ENCODE data around the gene FAM83G.
A peak's percentile ranks its signal among the peaks of the same experiment; 100 is the strongest.
"Not testable (repeated sequence)": the region's sequence is repeated elsewhere in the genome, so short reads cannot be mapped to it uniquely, and the experiment has no call there.

The FAM83G gene

DNA sequence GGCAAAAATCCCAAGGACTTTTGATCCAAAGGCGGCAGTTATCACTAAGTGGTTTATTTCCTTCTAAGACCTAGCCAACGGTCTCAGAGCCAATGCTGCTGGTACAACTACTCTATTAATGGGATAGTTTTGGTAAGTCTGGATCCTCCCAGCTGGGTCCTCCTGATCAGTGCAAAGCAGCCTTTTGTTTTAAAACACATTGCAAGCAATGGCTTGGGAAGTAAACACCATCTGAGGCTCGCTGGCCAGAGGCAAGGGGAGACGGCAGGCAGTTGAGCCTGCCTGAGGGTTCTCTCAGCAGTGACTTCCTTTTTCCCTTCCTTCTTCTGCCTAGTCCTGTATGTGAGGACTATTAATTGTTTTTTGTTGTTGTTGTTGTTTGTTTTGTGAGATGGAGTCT, 54.2 kb downstream of the FAM83G start:
- DNase-seq: no peak

DNA sequence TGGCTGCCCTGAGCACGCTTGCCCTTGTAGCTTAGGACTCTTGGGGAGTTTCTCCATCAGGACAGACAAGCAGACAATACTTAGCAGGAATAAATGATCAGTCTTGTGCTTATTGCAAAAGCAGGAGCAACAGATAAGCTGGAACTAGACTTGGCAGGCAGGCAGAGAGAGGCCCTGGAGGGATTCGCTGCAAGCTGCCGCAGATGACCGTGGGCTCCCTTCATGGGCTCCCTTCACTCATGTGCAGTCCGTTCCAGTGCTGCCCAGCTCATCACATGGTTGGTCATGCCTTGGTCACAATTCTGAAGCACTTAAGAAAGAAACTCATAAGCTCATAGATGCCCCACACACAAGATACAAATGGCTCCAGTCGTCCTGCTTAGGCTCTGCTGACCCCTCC, 55.0 kb downstream of the FAM83G start:
- no peak for DNase-seq

DNA sequence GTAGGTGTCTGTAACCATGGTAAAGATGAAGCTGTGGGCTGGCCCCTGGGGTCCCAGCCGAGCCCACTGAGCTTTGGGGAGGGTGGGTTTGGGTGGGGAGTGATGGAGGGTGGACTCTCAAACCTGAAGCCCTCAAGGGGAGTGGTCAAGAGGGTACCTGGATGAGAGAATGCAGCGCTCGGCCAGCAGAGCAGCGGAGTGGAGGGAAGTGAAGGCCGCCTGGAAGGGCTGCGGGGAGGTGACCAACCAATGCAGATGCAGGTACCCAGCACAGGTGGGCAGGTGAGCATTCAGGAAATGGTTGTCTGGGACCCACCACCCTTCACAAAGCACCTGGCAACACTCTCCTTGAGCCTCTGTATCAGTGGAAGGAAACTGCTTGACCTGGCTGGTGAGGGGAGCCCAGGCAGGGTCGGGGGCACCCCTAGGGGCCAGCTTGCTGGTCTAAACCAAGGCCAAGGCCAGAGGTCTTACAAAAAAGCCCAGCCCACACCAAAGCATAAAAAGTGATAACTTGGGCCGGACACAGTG, 56.0 kb downstream of the FAM83G start:
- DNase-seq: no peak

DNA sequence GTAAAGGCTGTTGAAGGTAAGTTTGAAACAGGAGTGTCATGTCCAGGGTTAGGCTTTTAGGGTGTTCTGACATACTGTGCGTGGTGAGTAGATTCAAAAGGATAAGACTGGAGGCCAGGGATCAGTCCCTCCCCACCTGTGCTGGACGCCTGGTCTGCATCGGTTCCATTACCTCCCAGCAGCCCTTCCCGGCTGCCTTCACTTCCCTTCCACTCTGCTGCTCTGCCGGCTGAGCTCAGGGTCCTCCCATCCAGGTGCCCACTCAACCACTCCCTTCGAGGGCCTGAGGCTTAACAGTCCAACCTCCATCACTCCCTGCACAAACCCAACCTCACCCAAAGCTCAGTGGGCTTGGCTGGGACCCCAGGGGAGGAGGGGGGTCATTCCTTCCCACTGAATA, 56.7 kb downstream of the FAM83G start:
- DNase-seq: no peak

DNA sequence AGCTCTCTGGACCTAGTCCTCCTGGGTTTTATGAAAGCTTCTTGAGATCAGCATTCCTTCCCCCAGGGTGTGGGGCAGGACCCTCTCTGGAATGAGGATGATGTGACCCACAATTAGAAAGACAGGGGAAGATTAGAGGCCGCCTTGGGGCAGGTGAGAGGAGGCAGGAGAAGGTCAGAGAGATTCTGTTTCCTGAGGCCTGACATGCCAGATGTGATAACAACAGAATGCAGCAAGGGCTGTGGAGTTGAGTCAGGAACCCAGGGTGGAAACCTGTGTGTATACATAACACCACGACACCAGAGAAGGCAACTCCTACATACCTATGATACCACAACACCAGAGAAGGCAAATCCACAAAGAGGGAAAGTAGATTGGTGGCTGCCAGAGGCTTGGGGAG, 58.0 kb downstream of the FAM83G start:
- no peak for DNase-seq

DNA sequence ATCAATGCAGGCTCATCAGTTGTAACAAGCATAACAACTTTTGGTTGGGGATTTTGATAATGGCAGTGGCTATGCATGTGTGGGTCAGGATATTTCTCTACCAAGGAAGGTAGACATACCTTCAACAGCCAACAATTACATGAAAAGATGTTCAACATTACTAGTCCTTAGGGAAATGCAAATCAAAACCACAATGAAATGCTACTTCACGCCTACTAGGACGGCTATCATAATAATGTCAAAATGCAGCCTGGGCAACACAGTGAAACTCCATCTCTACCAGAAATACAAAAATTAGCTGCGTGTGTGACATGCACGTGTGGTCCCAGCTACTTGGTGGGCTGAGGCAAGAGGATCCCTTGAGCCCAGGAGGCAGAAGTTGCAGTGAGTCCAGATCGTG, 59.9 kb downstream of the FAM83G start:
- DNase-seq: no peak

DNA sequence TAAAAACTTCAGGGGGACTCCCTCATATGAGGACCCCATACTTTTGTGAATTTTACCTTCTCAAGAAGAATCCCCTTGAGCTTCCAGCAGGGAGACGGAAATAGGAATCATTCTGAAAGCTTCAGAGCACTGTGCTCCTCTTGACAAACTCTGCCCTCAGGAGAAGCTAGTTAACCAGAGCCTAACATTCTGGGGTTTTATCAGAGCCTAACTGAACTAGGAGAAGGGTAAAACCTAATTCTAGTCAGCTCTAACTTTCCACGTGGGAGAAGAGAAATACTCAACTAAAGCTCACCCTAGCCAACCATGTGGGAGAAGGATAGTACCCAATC, 65.9 kb downstream of the FAM83G start:
- DNase-seq: no peak

DNA sequence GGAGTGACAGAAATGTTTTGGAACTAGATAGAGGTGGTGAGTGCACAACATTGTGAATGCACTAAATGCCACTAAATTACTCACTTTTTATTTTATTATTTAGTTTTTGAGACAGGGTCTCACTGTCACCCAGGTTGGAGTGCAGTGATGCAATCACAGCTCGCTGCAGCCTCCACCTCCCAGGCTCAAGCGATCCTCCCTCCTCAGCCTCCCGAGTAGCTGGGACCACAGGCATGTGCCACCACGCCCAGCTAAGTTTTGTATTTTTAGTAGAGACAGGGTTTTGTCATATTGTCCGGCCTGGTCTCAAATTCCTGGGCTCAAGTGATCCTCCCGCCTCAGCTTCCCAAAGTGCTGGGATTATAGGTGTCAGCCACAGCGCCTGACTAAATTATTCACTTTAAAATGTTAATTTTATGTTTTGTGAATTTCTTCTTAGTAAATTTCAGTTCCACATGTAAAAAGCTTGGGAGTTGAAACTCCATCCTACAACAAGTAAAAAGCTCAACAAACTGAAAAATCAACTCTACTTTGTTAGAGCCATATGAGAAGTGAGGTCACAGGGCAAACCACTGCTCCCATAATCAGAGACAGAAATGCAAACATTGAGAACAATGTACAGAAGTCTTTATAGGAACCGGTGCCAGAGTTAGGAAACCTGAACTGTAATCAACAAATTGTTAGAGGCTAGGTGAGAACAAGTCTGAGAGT, 66.4 kb downstream of the FAM83G start:
- no peak for DNase-seq

DNA sequence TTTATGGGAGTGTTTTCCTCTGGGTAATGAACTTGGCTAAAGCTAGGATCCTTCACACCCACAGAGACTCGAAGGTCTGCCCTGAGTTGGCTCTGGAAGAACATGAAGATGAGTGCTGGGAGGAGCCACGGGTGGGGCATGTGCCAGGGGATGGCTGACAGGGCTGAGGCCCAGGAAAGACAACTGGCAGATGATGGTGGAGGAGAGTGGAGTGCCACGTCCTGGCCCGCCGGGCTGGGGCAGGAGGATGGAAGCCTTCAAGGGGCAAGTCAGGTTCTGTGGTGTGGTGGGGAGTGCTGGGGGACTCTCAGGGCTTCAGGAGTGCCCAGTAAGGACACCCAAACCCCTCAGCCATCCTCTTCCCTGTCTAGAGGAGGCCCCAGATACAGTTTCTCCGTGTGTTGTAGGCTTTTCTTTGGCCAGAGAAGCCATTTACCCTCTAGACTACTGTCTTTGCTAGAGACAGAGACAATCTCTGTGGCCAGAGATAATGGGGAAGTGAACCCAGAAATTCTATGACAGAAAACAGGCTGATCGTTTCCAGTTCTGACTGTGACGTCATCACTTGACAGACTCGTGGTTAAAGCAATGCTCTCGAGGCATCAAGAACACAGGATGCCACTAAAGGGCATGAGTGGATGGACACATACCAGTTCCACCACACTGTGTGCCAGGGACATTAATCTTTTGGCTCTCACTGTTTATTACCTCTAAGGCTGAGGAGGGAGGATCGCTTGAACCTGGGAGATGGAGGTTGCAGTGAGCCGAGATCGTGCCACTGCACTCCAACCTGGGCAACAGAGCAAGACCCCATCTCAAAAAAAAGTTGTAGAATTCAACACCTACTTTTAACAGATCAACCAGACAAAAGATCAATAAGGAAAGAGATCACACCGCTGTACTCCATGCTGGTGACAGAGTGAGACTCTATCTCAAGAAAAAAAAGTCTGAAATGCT, 71.2 kb downstream of the FAM83G start:
- DNase-seq: no peak

DNA sequence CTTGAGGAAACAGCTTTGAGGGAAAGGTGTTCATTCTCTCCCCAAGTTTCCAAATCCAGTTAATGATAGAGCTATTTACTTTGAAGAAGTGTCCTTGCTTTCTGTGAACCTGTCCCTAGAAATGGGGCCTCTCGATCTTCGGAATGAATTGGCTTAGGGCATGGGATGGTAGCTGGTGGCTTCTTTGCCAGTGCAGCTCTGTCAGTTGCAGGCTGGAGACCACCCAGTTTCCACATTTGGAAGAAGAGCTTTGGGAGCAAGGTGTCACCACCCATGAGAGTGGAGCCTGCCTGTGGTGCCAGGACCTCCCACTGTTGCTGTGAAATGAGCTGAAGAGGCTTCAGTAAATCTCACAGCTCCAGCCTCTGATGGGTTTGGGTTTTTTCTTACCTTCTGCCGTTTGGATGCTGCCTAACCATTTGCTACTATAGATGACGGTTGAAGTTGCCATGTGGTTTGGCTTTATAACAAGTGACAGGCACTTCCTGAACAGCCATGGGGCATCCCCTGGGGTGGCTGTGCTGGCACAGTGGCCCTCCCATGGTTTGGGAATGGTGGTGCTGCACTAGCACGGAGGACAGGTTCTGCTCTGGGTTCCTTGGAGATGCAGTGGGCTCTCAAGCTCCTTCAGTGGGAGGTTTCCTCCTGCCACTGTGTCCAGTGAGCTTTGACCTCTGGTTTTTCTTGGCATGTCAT, 72.1 kb downstream of the FAM83G start:
- no peak for DNase-seq

DNA sequence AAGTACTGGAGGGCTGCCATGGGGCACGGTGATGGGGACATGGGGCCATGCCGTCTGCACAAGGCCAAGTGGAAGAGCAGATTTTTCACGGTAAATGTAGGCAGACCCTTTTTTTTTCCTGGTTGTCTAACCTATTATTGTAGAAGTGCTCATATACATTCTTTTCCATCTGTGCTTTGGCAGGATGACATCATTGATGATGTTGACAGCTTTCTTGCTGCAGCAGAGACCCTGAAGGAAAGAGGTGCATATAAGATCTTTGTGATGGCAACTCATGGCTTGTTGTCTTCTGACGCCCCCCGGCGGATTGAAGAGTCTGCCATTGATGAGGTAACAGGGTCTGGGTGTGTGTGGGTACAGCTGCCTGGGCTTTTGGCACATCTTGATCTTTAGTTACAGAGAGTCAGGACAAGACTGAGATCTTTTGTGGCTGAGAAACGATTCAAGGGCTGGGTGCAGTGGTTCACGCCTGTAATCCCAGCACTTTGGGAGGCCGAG, 75.9 kb downstream of the FAM83G start:
- DNase-seq: no peak

DNA sequence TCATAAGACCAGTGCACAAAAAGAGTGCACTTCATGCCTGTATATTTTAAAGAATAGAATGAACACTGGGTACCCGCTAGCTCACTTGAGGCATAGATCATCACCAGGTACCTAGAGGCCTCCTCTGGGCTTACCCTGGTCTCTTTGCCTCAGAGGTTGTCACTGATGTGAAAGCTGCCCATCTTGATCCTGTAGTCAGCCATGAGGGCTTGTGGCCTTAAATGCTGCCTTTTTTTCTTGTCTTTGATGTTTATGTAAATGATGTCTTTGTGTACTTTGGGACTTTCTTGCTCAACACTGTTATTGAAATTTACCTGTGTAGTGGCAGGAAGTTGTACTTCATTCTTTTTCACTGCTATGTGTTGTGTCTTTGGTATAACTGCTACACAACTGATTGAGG, 79.4 kb downstream of the FAM83G start:
- DNase-seq: no peak

DNA sequence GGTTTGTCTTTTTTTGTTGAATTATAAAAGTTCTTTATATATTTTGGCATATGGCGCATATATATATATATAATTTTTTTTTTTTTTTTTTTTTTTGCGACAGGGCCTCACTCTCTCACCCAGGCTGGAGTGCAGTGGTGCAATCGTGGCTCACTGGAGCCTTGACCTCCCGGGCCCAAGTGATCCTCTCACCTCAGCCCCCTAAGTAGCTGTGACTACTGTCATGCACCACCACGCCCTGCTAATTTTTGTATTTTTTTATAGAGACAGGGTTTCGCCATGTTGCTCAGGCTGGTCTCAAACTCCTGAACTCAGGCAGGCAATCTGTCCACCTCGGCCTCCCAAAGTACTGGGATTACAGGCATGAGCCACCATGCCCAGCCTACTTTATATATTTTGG, 82.0 kb downstream of the FAM83G start:
- not testable (repeated sequence) for DNase-seq

DNA sequence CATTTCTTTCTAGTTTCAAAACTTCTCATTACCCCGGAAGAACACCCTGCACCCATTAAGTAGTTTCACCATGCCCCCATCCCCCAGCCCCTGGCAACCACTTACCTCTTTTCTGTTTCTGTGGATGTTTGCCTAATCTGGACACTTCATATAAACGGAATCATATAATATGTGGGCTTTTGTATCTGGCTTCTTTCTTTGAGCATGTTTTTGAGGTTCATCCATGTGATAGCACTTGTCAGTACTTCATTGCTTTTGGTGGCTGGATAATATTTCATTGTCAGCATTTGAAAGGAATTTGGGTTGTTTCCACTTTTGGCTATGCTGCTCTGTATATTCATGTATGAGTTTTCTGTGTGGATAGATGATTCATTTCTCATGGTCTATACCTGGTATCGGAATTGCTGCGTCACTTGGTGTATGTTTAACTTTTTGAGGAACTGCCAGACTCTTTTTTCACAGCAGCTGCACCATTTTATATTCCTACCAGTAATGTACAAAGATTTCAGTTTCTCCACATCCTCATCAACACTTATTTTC, 82.6 kb downstream of the FAM83G start:
- no peak for DNase-seq

DNA sequence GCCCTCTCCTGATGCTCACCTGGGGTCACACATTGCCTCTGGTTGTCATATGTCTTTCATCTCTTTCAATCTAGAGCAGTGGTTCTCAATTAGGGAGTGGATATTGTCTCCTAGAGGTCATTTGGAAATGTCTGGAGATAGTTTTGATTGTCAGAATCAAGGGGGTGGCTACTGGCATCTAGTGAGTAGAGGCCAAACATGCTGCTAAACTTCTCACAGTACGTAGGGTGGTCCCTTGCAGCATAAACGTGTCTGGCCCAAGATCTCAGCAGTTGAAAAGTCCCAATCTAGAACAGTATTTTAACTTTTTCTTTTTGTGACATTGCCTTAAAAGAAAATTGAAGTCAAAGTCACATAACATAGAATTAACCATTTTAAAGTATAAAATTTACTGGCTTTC, 83.1 kb downstream of the FAM83G start:
- DNase-seq: no peak

DNA sequence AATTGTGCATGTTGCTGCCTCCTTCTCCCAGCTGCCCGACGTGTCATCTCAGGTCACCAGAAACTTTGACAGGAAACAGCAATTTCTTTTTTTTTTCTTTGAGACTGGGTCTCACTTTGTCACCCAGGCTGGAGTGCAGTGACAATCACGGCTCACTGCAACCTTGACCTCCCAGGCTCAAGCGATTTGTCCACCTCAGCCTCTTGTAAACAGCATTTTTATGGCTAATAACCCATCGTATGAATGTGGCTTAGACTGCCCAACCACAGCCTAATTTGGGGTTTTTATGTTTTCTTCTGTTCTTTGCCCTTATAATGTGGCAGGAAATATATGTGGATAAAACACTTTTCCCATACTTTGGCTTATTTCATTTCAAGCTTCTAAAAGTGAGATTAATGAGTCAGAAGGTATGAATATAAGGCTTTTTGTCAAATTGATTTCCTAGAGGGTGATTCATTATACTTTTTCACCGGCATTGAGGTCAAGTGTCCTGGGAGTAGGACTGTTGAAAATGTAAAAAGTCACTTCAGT, 83.6 kb downstream of the FAM83G start:
- DNase-seq: peak; percentile 57

DNA sequence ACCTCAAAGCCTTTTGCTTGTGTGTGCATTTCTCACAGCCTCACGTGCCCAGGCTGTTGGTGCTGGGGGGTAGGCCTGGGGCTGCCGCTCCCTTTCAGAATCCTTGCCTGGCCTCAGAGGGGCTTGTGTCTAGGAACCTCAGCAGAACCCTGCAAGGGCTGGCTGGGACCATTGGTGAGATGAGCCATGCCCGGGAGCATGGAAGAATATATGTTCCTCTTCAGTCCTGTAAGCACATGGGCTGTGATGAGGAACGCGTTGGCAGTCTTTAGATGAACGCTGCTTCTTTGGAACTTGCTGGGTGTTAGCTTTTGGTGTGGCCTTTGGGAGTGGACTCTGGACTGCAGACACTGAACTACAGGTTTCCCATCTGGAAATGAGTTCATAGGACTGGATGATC, 84.6 kb downstream of the FAM83G start:
- no peak for DNase-seq
